DND-41 (cell line): Measurements from ENCODE around the gene RIMBP3B.
"Not testable (repeated sequence)": the region's sequence is repeated elsewhere in the genome, so short reads cannot be mapped to it uniquely, and the experiment has no call there.

Experiments used
- ATAC-seq: fragments of 200-7000 bp; cut with Tn5 transposase; 3 replicates; pipeline ENCODE4 v1.9.1; 2021; ENCODE audit warnings: low read depth; ENCODE audit not compliant: insufficient read depth
- DNase-seq: peaks from one replicate; pipeline ENCODE4 v3.0.0-alpha.2; 2020
- H2AFZ ChIP-seq: 2 replicates; pipeline ENCODE4 v1.6.0; 2012; ENCODE audit warnings: low read depth, low read length
- H3K27ac ChIP-seq: 2 replicates; pipeline ENCODE4 v1.5.1; 2012; ENCODE audit warnings: low read length, inconsistent platforms
- H3K27me3 ChIP-seq: fragments of 200-600 bp; sonication (generic); 2 replicates; pipeline ENCODE4 v1.6.0; 2012; ENCODE audit warnings: low read length, mild to moderate bottlenecking, inconsistent platforms; ENCODE audit not compliant: insufficient read depth, poor library complexity
- H3K36me3 ChIP-seq: 2 replicates; pipeline ENCODE4 v1.5.1; 2012; ENCODE audit warnings: low read length, inconsistent platforms; ENCODE audit not compliant: insufficient read depth
- H3K4me1 ChIP-seq: 2 replicates; pipeline ENCODE4 v1.5.1; 2012; ENCODE audit warnings: mild to moderate bottlenecking, low read length; ENCODE audit not compliant: insufficient read depth
- H3K4me2 ChIP-seq: 2 replicates; pipeline ENCODE4 v1.6.0; 2012; ENCODE audit warnings: mild to moderate bottlenecking, moderate library complexity, low read length, inconsistent platforms; ENCODE audit not compliant: insufficient read depth
- H3K4me3 ChIP-seq, 2 experiments: fragments of 200-600 bp in 1 of 2; shearing (Covaris generic) in 1 of 2; 2 replicates each; pipeline ENCODE4 v1.5.1; 2012 to 2016; ENCODE audit warnings: inconsistent platforms in 2 of 2, low read length in 2 of 2, mild to moderate bottlenecking in 2 of 2, low read depth in 1 of 2, moderate library complexity in 1 of 2
- H3K79me2 ChIP-seq: 2 replicates; pipeline ENCODE4 v1.6.0; 2012; ENCODE audit warnings: low read length, inconsistent platforms; ENCODE audit not compliant: insufficient read depth
- H3K9ac ChIP-seq: 2 replicates; pipeline ENCODE4 v1.6.0; 2012; ENCODE audit warnings: low read depth, mild to moderate bottlenecking, inconsistent platforms, low read length, moderate library complexity
- H3K9me3 ChIP-seq: 2 replicates; pipeline ENCODE4 v1.5.1; 2012; ENCODE audit warnings: low read length, moderate library complexity, mild to moderate bottlenecking, inconsistent platforms; ENCODE audit not compliant: insufficient read depth, severe bottlenecking
- H4K20me1 ChIP-seq: 2 replicates; pipeline ENCODE4 v1.6.0; 2012; ENCODE audit warnings: low read length; ENCODE audit not compliant: insufficient read depth

Gene RIMBP3B

GRCh38 chr22:21402763-21403314 lies 19.3 kb downstream of the RIMBP3B start:
- ATAC-seq, H3K4me2 ChIP-seq: not testable (repeated sequence)

DNA sequence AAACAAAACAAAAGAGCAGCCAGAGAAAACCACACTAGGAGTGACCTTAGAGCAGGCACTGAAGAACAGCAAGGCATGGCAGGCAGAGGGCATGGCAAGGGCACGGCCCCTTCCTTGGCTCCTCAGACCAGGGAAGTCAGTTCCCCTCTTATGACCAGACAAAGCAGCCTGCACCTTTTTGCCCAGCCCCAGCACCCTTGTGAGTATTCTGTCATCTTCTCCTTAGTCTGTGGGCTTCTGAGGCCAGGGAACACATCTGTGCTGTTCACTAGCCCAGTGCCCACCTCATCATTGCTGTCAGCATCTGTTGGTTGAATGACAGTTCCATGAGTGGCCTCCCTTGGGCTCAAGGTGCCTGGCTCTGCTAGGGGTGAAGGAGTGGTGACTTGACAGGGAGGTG lies 23.6 kb downstream of the RIMBP3B start:
- not testable (repeated sequence) for H3K9me3 ChIP-seq, H3K79me2 ChIP-seq, H3K27ac ChIP-seq, DNase-seq, H4K20me1 ChIP-seq, H3K27me3 ChIP-seq, H3K4me1 ChIP-seq, ATAC-seq, H3K4me2 ChIP-seq, H3K4me3 ChIP-seq, H3K9ac ChIP-seq, H3K36me3 ChIP-seq, H2AFZ ChIP-seq

More at GRCh38 chr22:21402763-21403314, 19.3 kb downstream of the RIMBP3B start:
- not testable (repeated sequence) for H3K27ac ChIP-seq, H3K4me3 ChIP-seq, H3K9me3 ChIP-seq, H3K36me3 ChIP-seq, H2AFZ ChIP-seq, H3K27me3 ChIP-seq, DNase-seq, H3K4me1 ChIP-seq, H4K20me1 ChIP-seq, H3K9ac ChIP-seq, H3K79me2 ChIP-seq

- not testable (repeated sequence) for H3K36me3 ChIP-seq, H3K4me2 ChIP-seq, H3K27ac ChIP-seq, H3K9me3 ChIP-seq, DNase-seq, ATAC-seq, H3K27me3 ChIP-seq, H3K4me3 ChIP-seq, H3K79me2 ChIP-seq, H3K4me1 ChIP-seq, H2AFZ ChIP-seq, H4K20me1 ChIP-seq, H3K9ac ChIP-seq
Measured at GRCh38 chr22:21407792-21408191, 24.2 kb downstream of the RIMBP3B start.

DNA sequence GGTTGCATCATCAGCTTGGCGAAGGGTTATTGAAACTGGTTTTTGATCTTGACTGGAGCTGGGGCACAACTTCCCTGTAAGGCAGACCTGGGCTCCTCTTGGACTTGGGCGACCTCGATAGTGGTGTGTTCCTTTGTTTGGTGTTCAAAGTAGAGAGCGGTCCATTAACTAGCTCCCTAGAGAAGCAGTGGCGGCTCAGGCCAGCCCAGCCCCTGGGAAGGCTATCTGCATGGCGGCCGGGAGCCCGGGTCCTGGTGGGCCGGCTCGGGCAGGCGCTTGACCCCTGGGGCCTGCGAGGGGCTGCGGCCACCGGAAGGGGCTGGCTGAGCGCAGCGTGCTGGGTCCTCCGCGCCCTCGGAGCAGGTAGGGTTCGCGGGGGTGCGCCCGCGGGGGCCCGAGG lies 32.8 kb downstream of the RIMBP3B start:
- not testable (repeated sequence) for H3K4me1 ChIP-seq, H3K27me3 ChIP-seq, H2AFZ ChIP-seq, H4K20me1 ChIP-seq, H3K79me2 ChIP-seq, H3K36me3 ChIP-seq, DNase-seq, ATAC-seq, H3K4me3 ChIP-seq, H3K9me3 ChIP-seq, H3K4me2 ChIP-seq, H3K9ac ChIP-seq, H3K27ac ChIP-seq

DNA sequence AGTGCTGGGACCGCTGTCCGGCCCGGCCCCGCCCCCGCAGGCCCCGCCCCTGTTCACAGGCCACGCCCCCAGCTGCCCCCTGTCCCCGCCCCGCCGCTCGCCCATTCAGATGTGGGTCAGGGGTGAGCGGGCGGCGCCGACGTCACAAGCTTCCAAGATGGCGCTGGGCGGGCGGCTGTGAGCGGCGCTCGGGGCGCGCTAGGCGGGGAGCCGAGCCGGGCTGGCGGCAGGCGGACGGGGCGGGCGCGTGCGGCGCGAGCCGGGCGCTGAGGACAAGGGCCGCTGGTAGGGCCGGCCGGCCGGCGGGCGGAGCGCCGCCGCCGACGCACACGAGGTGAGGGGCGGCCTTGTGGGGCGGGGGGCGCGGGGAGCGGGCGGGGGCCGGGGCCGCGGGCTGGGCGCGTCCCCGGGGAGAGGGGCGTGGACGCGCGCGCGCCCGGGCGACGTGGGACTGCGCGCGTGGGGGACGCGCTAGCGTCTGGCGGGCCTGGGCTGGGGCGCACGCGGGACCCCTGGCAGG lies 33.7 kb downstream of the RIMBP3B start, which contains the start of gene HIC2:
TSS of gene HIC2 (plus strand) at position 145 of the 520 bp plus-strand sequence. CDS start 25,461 bp downstream, outside the sequence.
- peak within 1 kb of the TSS; percentile 58 for H3K9ac ChIP-seq
- H3K4me1 ChIP-seq, H4K20me1 ChIP-seq, H3K36me3 ChIP-seq, H3K27me3 ChIP-seq, H3K9me3 ChIP-seq, H2AFZ ChIP-seq, H3K79me2 ChIP-seq: not testable (repeated sequence)
- DNase-seq (peak; percentile 15), ATAC-seq (peak; percentile 83)
- peak within 1 kb of the TSS; percentile 59; the same call in 1 of the 2 replicates for H3K27ac ChIP-seq
- peak within 1 kb of the TSS; percentile 28 to 58; a peak in 3 of 4 replicates for H3K4me3 ChIP-seq
- peak within 1 kb of the TSS; percentile 53; the same call in 1 of the 2 replicates for H3K4me2 ChIP-seq

- DNase-seq (peak; percentile 55), ATAC-seq (peak; percentile 64)
- not testable (repeated sequence) for H3K9me3 ChIP-seq, H3K36me3 ChIP-seq, H3K27me3 ChIP-seq, H4K20me1 ChIP-seq, H3K79me2 ChIP-seq, H3K4me1 ChIP-seq, H2AFZ ChIP-seq
- peak overlapping the region; percentile 59; the same call in 1 of the 2 replicates for H3K27ac ChIP-seq
- peak overlapping the region; percentile 53; the same call in 1 of the 2 replicates for H3K4me2 ChIP-seq
- peak overlapping the region; percentile 58 for H3K9ac ChIP-seq
- H3K4me3 ChIP-seq = peak overlapping the region; percentile 28 to 58; a peak in 3 of 4 replicates
Measured at GRCh38 chr22:21417853-21418252, 34.3 kb downstream of the RIMBP3B start.

GRCh38 chr22:21418974-21419638 lies 35.6 kb downstream of the RIMBP3B start:
- H3K36me3 ChIP-seq, H3K4me2 ChIP-seq, H3K79me2 ChIP-seq, H2AFZ ChIP-seq, ATAC-seq, H3K27me3 ChIP-seq, H3K4me3 ChIP-seq, H3K9ac ChIP-seq, H3K4me1 ChIP-seq, H3K9me3 ChIP-seq, H3K27ac ChIP-seq, H4K20me1 ChIP-seq, DNase-seq: not testable (repeated sequence)

DNA sequence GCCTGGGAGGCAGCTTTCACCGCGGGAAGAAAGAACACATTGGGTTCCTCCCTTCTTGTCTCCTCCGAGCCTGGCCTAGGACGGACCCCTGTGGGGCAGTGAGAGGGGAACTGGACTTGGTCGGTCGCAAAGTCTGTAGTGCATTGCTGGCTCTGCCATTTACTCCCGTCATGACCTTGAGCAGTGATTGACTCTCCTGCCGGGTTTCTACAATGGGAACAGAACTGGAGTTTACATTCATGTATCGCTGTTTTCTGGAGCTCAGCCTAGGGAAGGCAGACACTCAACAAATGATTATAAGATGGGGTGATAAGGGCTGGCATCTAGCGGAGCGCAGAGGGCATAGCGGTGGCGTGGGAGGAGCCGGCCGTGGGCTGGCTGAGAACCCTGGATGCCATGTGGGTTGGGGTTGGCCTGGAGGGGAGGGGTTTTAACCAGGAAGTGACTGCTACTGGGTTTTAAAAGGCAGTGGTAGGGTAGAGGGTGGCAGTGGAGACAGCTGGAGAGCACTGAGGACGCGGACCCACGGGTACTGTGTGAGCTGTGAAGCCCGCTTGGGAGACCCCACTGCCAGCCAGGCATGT lies 36.7 kb downstream of the RIMBP3B start:
- H3K4me3 ChIP-seq, H3K4me1 ChIP-seq, H3K27me3 ChIP-seq, H4K20me1 ChIP-seq, H3K27ac ChIP-seq, H3K36me3 ChIP-seq, H3K9me3 ChIP-seq, H3K79me2 ChIP-seq, DNase-seq, H2AFZ ChIP-seq, H3K9ac ChIP-seq, H3K4me2 ChIP-seq: not testable (repeated sequence)
- peak; percentile 35 for ATAC-seq
